TTC549 (cell line): ENCODE results near the gene OTUD3.
"Not testable (repeated sequence)": the region's sequence is repeated elsewhere in the genome, so short reads cannot be mapped to it uniquely, and the experiment has no call there.

ENCODE experiments used
- FAIRE-seq: peaks from 2 replicates; lab custom pipeline; 2012; peaks lifted over from hg19 to GRCh38; lab: Jason Lieb, UNC

OTUD3 gene

GRCh38 chr1:19920132-19920710 lies 38.0 kb downstream of the OTUD3 start:
- FAIRE-seq, result no peak

- no peak for FAIRE-seq
These were observed 39.1 kb downstream of the OTUD3 start for GRCh38 chr1:19921310-19921709.

- FAIRE-seq, result no peak
These were observed 40.0 kb downstream of the OTUD3 start for GRCh38 chr1:19922015-19922688.

- no peak for FAIRE-seq
These were observed 41.1 kb downstream of the OTUD3 start, which contains the start of gene PLA2G2E for GRCh38 chr1:19923137-19923952. PLA2G2E (minus strand) TSS chr1:19923617; CDS start chr1:19923559, 58 bp downstream.

GRCh38 chr1:19923953-19924346 lies 41.8 kb downstream of the OTUD3 start:
- FAIRE-seq, result no peak

GRCh38 chr1:19925342-19926070 lies 43.3 kb downstream of the OTUD3 start:
- no peak for FAIRE-seq

GRCh38 chr1:19926296-19927129 lies 44.3 kb downstream of the OTUD3 start:
- FAIRE-seq, result no peak

- not testable (repeated sequence) for FAIRE-seq
These were observed 44.9 kb downstream of the OTUD3 start for GRCh38 chr1:19927130-19927421.

- FAIRE-seq, result no peak
These were observed 50.7 kb downstream of the OTUD3 start for GRCh38 chr1:19932866-19933265.

- no peak for FAIRE-seq
These were observed 52.1 kb downstream of the OTUD3 start for GRCh38 chr1:19934336-19934735.

GRCh38 chr1:19936061-19936750 lies 54.0 kb downstream of the OTUD3 start:
- no peak for FAIRE-seq

GRCh38 chr1:19938472-19938871 lies 56.3 kb downstream of the OTUD3 start:
- FAIRE-seq, result no peak

GRCh38 chr1:19940486-19941205 lies 58.5 kb downstream of the OTUD3 start:
- no peak for FAIRE-seq

- no peak for FAIRE-seq
These were observed 59.0 kb downstream of the OTUD3 start for GRCh38 chr1:19941206-19941568.

GRCh38 chr1:19942088-19942487 lies 59.9 kb downstream of the OTUD3 start:
- no peak for FAIRE-seq

- no peak for FAIRE-seq
These were observed 60.5 kb downstream of the OTUD3 start for GRCh38 chr1:19942657-19943056.

- FAIRE-seq, result no peak
These were observed 63.7 kb downstream of the OTUD3 start for GRCh38 chr1:19945914-19946313.

GRCh38 chr1:19946331-19946751 lies 64.1 kb downstream of the OTUD3 start:
- no peak for FAIRE-seq

- no peak for FAIRE-seq
These were observed 64.8 kb downstream of the OTUD3 start for GRCh38 chr1:19946971-19947370.

GRCh38 chr1:19949016-19949415 lies 66.8 kb downstream of the OTUD3 start:
- FAIRE-seq, result no peak

GRCh38 chr1:19954059-19954458 lies 71.9 kb downstream of the OTUD3 start:
- FAIRE-seq, result no peak
